Adrenal gland (tissue), 5 donors: ENCODE measurements around the gene ACTL7B.

Experiments
- CTCF ChIP-seq, 6 experiments: fragments of 450-650 bp in 4 of 6; fragments of 200-600 bp in 2 of 6; sonication (generic) in 1 of 6; IDR thresholded peaks; 1 replicate in 5 of 6; 2 replicates in 1 of 6; pipeline versions ENCODE4 v1.5.1 to v1.8.0; 2016 to 2021; ENCODE audit warnings: antibody characterized with exemption in 6 of 6, mild to moderate bottlenecking in 2 of 6, moderate library complexity in 1 of 6
- POLR2A ChIP-seq, 2 donors: fragments of 450-650 bp; IDR thresholded peaks; one replicate each; pipeline ENCODE4 v1.6.1; 2017; ENCODE audit warnings: antibody characterized with exemption in 2 of 2, mild to moderate bottlenecking in 2 of 2, moderate library complexity in 1 of 2
- donor health status: DM: no; HTN: no; CAD: no.

GRCh38 chr9:108865037-108865436 is 9.3 kb upstream of the ACTL7B start:
- TF ChIP-seq POLR2A (IDR thresholded peaks at IDR 0.05) = no peak
- TF ChIP-seq CTCF (IDR thresholded peaks at IDR 0.05) = no peak
